ENCODE measurements around the gene BCAS1. TPM values are rescaled to one million over a fixed set of nuclear protein-coding genes. Genes with fewer than 3 reads are reported as not detected.

BCAS1 gene
- total RNA-seq, 4 donors from 2014 or later, result 0.35 to 1.0 TPM; not detected in 2

GRCh38 chr20:53905019-53905819 is 165.2 kb downstream of the BCAS1 start:
- TF ChIP-seq POLR2AphosphoS5 (IDR thresholded peaks at IDR 0.05), result no peak
- TF ChIP-seq CTCF (IDR thresholded peaks at IDR 0.05), result no peak
- TF ChIP-seq POLR2A (IDR thresholded peaks at IDR 0.05), result no peak
- no peak for TF ChIP-seq EP300 (IDR thresholded peaks at IDR 0.05)
- no peak for ATAC-seq
- 93 to 97% methylated on average over 6 to 11 of the region's 13 CpGs for WGBS, 2 donors (ENCODE audit: low coverage in 1 of 2)

GRCh38 chr20:53904261-53904660 is 166.1 kb downstream of the BCAS1 start:
- H3K9me3 ChIP-seq, result no peaks in the 10 kb centered on the region
- no peak overlapping the region for H3K4me3 ChIP-seq
- ATAC-seq, result no peak
- H3K36me3 ChIP-seq, result no peaks in the 10 kb centered on the region
- peaks cover 2 to 29% (median 14%) of the 10 kb centered on the region in 3 donors for H3K4me1 ChIP-seq
- H3K27me3 ChIP-seq, result no peaks in the 10 kb centered on the region
- WGBS, 2 donors (ENCODE audit: low coverage in 1 of 2), result 96 to 100% methylated on average over 3 of the region's 3 CpGs
- no peak overlapping the region for H3K27ac ChIP-seq
- TF ChIP-seq POLR2A (IDR thresholded peaks at IDR 0.05), result no peak
- no peak for TF ChIP-seq CTCF (IDR thresholded peaks at IDR 0.05)
- no peak for TF ChIP-seq EP300 (IDR thresholded peaks at IDR 0.05)
- TF ChIP-seq POLR2AphosphoS5 (IDR thresholded peaks at IDR 0.05), result no peak

More at GRCh38 chr20:53905019-53905819, 165.2 kb downstream of the BCAS1 start:
- no peak overlapping the region for H3K4me3 ChIP-seq
- H3K4me1 ChIP-seq, result peaks cover 0 to 20% (median 8%) of the 10 kb centered on the region in 3 donors
- no peaks in the 10 kb centered on the region for H3K9me3 ChIP-seq
- no peak overlapping the region for H3K27ac ChIP-seq
- H3K36me3 ChIP-seq, result no peaks in the 10 kb centered on the region
- no peaks in the 10 kb centered on the region for H3K27me3 ChIP-seq

DNA sequence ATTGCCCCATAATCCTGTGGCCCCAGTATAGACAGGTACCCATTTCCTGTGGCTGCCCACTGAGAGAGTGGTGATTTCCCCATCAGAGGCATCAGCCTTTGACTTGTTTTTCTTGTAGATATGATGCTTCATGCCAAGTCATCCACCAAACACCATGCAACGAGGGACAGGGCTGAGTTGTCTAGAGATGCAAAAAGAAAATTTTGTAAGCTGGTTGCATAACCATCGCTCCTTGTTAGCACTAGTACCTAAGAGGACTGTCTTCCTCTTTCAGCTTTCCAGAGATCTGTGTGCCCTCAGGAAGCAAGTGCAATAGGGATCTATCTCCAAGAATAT is 166.8 kb downstream of the BCAS1 start:
- Histone ChIP-seq H3K9me3 (no peaks in the 10 kb centered on the region), H3K4me1 (peaks cover 2 to 35% (median 16%) of the 10 kb centered on the region in 3 donors), H3K27ac (no peak overlapping the region), H3K36me3 (no peaks in the 10 kb centered on the region), H3K27me3 (no peaks in the 10 kb centered on the region), H3K4me3 (no peak overlapping the region)
- TF ChIP-seq POLR2A (IDR thresholded peaks at IDR 0.05), result no peak
- TF ChIP-seq EP300 (IDR thresholded peaks at IDR 0.05), result no peak
- no peak for TF ChIP-seq CTCF (IDR thresholded peaks at IDR 0.05)
- TF ChIP-seq POLR2AphosphoS5 (IDR thresholded peaks at IDR 0.05), result no peak
- ATAC-seq, result no peak
- WGBS, 2 donors (ENCODE audit: low coverage in 1 of 2), result 85 to 100% methylated on average over 1 to 2 of the region's 2 CpGs

- no peaks in the 10 kb centered on the region for H3K9me3 ChIP-seq
- H3K27me3 ChIP-seq, result no peaks in the 10 kb centered on the region
- WGBS, 2 donors (ENCODE audit: low coverage in 1 of 2), result 97 to 100% methylated on average over 3 to 10 of the region's 11 CpGs
- no peak for ATAC-seq
- H3K36me3 ChIP-seq, result no peaks in the 10 kb centered on the region
- H3K4me1 ChIP-seq, result peaks cover 2 to 35% (median 16%) of the 10 kb centered on the region in 3 donors
- no peak for TF ChIP-seq POLR2AphosphoS5 (IDR thresholded peaks at IDR 0.05)
- TF ChIP-seq EP300 (IDR thresholded peaks at IDR 0.05), result no peak
- no peak for TF ChIP-seq POLR2A (IDR thresholded peaks at IDR 0.05)
- TF ChIP-seq CTCF (IDR thresholded peaks at IDR 0.05), result no peak
- H3K27ac ChIP-seq, result no peak overlapping the region
- H3K4me3 ChIP-seq, result no peak overlapping the region
Measured at GRCh38 chr20:53902968-53903651, 167.3 kb downstream of the BCAS1 start.
